AG04450 (cell line): ENCODE results near the gene TNFRSF12A. TPM values are rescaled to one million over a fixed set of nuclear protein-coding genes. Genes with fewer than 3 reads are reported as not detected.
A peak's percentile ranks its signal among the peaks of the same experiment; 100 is the strongest.

Experiments used
- CTCF ChIA-PET: fragments of 300-600, 350-600 bp; formaldehyde crosslinking; extraction: SDS; loops from one replicate; lab custom pipeline; 2022; ENCODE audit warnings: antibody characterized with exemption, inconsistent platforms; lab: Charles Lee
- POLR2A ChIA-PET: fragments of 350-600 bp; formaldehyde crosslinking; extraction: SDS; loops from one replicate; lab custom pipeline; 2021; ENCODE audit warnings: antibody characterized with exemption, inconsistent platforms; lab: Yijun Ruan, JAX
- DNase-seq: peaks from one replicate; pipeline ENCODE4 v3.0.0-alpha.2; 2011; ENCODE audit warnings: low read depth, low spot score
- H3K27ac ChIP-seq: one replicate; pipeline ENCODE4 v1.5.1; 2012; ENCODE audit warnings: low read depth, low read length, control low read depth
- H3K27me3 ChIP-seq: one replicate; pipeline ENCODE4 v1.6.0; 2012; ENCODE audit warnings: low read length; ENCODE audit not compliant: control insufficient read depth, insufficient read depth
- H3K4me3 ChIP-seq: 2 replicates; pipeline ENCODE4 v1.5.1; 2011; ENCODE audit warnings: mild to moderate bottlenecking, low read depth, low read length, control low read depth
- H3K9me3 ChIP-seq: 2 replicates; pipeline ENCODE4 v1.5.1; 2012; ENCODE audit warnings: low read length; ENCODE audit not compliant: control insufficient read depth, insufficient read depth
- polyA plus RNA-seq: library from polyadenylated mRNA; depleted of rRNA; stranded (reverse); fragments of >200 nt; gene quantifications from 2 replicates; pipeline ENCODE4 v1.2.3, GENCODE V29; 2011
- TF ChIP-seq, protein P1 (sequence below): IDR thresholded peaks from 2 replicates; pipeline ENCODE4 v1.5.1; 2011; ENCODE audit warnings: low read depth, low read length, control low read depth, inconsistent platforms

TNFRSF12A gene
- polyA plus RNA-seq, 1 experiment, result 67.3 TPM

DNA sequence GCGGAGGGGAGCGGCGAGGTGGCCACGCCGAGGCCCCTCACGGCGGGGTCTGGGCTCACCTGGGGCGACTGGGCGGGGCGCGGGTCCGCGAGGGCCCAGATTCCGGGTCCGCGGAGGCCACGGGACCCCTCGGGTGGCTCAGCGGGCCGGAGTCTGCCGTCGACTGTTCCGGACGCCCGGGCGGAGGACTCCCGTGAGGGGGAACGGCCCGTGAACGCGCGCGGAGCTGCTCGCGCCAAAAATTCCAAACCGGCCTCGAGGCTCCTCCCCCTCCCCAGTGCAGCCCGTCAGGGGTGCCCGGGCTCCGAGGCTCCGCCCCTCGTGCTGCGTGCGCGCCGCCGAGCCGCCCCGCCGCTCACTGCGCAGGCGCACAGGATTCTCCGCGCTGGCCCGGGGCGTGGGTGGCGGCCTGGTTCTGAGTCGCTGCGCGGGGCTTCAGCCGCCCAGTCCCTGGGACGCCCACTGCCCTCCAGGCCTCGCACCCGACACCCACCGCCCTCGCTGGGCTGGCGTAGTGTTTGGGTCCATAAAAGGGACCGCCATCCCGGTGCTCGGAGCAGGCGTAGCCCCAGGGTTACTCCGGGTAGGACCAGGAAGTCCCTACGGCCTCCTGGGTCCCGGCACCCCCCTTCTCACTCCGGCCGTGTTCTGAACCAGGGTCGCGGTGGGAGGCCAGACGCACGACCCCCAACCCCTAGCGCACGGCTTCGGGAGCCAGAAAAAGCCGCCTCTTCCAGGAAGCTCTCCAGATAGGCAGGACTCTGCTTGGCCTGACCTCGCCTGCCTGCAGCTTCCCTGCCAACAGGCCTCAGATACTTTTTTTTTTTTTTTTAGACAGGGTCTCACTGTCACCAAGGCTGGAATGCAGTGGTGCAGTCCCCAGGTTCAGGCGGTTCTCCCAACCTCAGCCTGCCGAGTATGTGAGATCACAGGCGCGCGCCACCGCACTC is 39.7 kb upstream of the TNFRSF12A start, which contains the start of gene PKMYT1:
TSS of gene PKMYT1 (minus strand) at position 220 of the 950 bp plus-strand sequence. CDS start 789 bp downstream, outside the sequence.
- H3K9me3 ChIP-seq, result peaks cover 5% of the 10 kb centered on the region; the same call in 1 of the 2 replicates

DNA sequence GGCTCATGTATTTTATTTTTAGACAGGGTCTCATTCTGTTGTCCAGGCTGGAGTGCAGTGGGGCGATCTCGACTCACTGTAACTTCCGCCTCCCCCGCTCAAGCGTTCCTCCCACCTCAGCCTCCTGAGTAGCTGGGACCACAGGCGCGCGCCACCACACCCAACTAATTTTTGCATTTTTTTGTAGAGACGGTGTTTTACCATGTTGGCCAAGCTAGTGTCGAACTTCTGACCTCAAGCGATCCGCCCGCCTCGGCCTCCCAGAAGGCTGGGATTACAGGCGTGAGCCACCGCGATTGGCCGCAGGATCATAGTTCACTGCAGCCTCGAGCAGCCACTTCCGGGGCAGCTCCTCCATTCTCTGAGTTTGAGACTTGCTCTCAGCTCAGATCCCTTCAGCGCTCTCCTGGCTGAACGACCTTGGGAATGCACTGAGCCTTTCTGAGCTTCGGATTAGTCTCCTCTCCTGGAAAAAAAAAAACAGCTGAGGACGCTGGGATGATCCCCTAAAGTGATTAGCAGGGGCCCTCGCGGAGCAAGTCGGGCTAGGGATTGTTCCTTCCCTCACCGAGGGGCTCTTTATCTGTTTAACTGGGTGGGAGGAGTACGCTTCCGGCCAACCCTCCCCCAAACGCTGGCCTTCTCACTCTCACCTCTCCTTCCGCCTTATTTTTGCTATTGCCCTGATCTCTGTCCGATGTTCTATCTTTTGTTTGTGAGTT is 38.8 kb upstream of the TNFRSF12A start:
- TF ChIP-seq, protein P1, sequence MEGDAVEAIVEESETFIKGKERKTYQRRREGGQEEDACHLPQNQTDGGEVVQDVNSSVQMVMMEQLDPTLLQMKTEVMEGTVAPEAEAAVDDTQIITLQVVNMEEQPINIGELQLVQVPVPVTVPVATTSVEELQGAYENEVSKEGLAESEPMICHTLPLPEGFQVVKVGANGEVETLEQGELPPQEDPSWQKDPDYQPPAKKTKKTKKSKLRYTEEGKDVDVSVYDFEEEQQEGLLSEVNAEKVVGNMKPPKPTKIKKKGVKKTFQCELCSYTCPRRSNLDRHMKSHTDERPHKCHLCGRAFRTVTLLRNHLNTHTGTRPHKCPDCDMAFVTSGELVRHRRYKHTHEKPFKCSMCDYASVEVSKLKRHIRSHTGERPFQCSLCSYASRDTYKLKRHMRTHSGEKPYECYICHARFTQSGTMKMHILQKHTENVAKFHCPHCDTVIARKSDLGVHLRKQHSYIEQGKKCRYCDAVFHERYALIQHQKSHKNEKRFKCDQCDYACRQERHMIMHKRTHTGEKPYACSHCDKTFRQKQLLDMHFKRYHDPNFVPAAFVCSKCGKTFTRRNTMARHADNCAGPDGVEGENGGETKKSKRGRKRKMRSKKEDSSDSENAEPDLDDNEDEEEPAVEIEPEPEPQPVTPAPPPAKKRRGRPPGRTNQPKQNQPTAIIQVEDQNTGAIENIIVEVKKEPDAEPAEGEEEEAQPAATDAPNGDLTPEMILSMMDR, result no peak
- ChIA-PET CTCF (interaction anchor here (0.6 to 1.2 kb wide), 2 partner anchors 8 to 49 kb away, joined by 3 to 11 read pairs; no protein-coding TSS in a partner anchor), POLR2A (interaction anchor here (0.7 to 2.1 kb wide), 4 partner anchors 11 to 76 kb away, joined by 3 to 10 read pairs (median 6); partner anchors contain the start of genes PAQR4 and TNFRSF12A)
- Histone ChIP-seq H3K27ac (no peak overlapping the region), H3K9me3 (peaks cover 5% of the 10 kb centered on the region; the same call in 1 of the 2 replicates), H3K4me3 (no peak overlapping the region; the same call in 1 of the 2 replicates), H3K27me3 (peaks cover 4% of the 10 kb centered on the region)
- DNase-seq, result no peak

More for the DNA sequence above, 39.7 kb upstream of the TNFRSF12A start, which contains the start of gene PKMYT1:
- Histone ChIP-seq H3K4me3 (peak within 1 kb of the TSS; percentile 80), H3K27me3 (no peaks in the 10 kb centered on the region), H3K27ac (peak within 1 kb of the TSS; percentile 61)
- TF ChIP-seq, protein P1, result no peak
- POLR2A ChIA-PET, result interaction anchor here (0.5 to 2.1 kb wide), 5 partner anchors 11 to 75 kb away, joined by 3 to 10 read pairs (median 6); partner anchors contain the start of genes PAQR4 and TNFRSF12A
- peak; percentile 38 for DNase-seq
- CTCF ChIA-PET, result interaction anchor here (0.6 to 1.2 kb wide), 2 partner anchors 7 to 48 kb away, joined by 3 to 11 read pairs; no protein-coding TSS in a partner anchor

DNA sequence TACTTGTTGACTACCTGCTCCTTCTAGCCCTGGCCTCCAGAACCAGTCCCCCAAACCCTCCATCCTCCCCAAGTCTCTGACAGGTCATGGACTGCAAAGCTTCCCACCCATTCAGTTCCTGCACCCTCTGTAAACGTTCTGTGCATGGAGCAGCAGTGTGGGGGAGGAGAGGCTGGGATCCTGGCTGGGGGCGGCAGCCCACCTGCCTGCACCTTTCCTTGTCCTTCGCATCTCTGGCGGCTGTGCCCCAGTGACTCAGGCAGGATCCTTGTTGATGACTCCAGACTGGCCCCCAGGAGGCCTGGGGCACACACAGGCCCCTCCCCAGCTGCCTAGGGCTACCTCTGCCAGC is 38.3 kb upstream of the TNFRSF12A start:
- TF ChIP-seq, protein P1, result no peak
- H3K27me3 ChIP-seq, result peaks cover 4% of the 10 kb centered on the region
- H3K27ac ChIP-seq, result no peak overlapping the region
- peaks cover 5% of the 10 kb centered on the region; the same call in 1 of the 2 replicates for H3K9me3 ChIP-seq
- ChIA-PET POLR2A (no interaction called here), CTCF (interaction anchor here (1.2 kb wide), 1 partner anchor 9 kb away, joined by 3 read pairs; no protein-coding TSS in a partner anchor)
- H3K4me3 ChIP-seq, result no peak overlapping the region
- DNase-seq, result no peak

DNA sequence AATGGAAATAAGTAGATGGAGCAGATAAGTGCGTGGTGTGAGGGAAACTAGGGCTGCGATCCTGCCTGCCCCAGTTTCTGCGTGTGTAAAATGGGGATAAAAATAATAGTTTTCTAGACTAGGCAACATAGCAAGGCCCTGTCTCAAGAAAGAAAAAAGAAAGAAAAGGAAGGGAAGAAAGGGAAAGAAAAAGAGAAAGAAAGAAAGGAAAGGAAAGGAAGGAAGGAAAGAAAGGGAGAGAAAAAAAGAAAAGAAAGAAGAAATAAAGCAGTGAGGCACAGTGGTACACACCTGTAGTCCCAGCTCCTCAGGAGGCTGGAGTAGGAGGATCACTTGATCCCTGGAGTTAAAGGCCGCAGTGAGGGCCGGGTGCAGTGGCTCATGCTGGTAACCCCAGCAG is 37.8 kb upstream of the TNFRSF12A start:
- DNase-seq, result no peak
- Histone ChIP-seq H3K27me3 (peaks cover 6% of the 10 kb centered on the region), H3K9me3 (peaks cover 5% of the 10 kb centered on the region; the same call in 1 of the 2 replicates), H3K4me3 (no peak overlapping the region), H3K27ac (no peak overlapping the region)
- ChIA-PET CTCF (interaction anchor here (0.9 kb wide), 1 partner anchor 12 kb away, joined by 3 read pairs; no protein-coding TSS in a partner anchor), POLR2A (no interaction called here)
- TF ChIP-seq, protein P1, result no peak
